ENCODE measurements around the gene COL23A1.

Gene COL23A1

GRCh38 chr5:178350361-178351220 lies 239.6 kb downstream of the COL23A1 start:
- DNase-seq = peak; percentile 19

- DNase-seq = no peak
These were observed 240.4 kb downstream of the COL23A1 start for GRCh38 chr5:178349625-178350353.

- peak; percentile 55 for DNase-seq
These were observed 241.1 kb downstream of the COL23A1 start for GRCh38 chr5:178349075-178349511.

GRCh38 chr5:178348356-178349074 lies 241.7 kb downstream of the COL23A1 start:
- DNase-seq = no peak

- no peak for DNase-seq
These were observed 242.2 kb downstream of the COL23A1 start for GRCh38 chr5:178347956-178348355.

- DNase-seq = peak; percentile 27
These were observed 243.4 kb downstream of the COL23A1 start for GRCh38 chr5:178346607-178347334.

- DNase-seq = no peak
These were observed 246.9 kb downstream of the COL23A1 start for GRCh38 chr5:178343306-178343705.

GRCh38 chr5:178341851-178342140 lies 248.4 kb downstream of the COL23A1 start:
- DNase-seq = no peak

GRCh38 chr5:178341091-178341850 lies 248.9 kb downstream of the COL23A1 start:
- DNase-seq = no peak

- no peak for DNase-seq
These were observed 249.6 kb downstream of the COL23A1 start for GRCh38 chr5:178340637-178341036.

GRCh38 chr5:178340187-178340586 lies 250.0 kb downstream of the COL23A1 start:
- DNase-seq = no peak

- DNase-seq = no peak
These were observed 250.9 kb downstream of the COL23A1 start for GRCh38 chr5:178339272-178339671.

GRCh38 chr5:178338750-178339144 lies 251.4 kb downstream of the COL23A1 start:
- no peak for DNase-seq

- DNase-seq = no peak
These were observed 252.0 kb downstream of the COL23A1 start for GRCh38 chr5:178338126-178338749.

GRCh38 chr5:178337334-178337741 lies 252.9 kb downstream of the COL23A1 start:
- no peak for DNase-seq

GRCh38 chr5:178336889-178337288 lies 253.3 kb downstream of the COL23A1 start:
- peak; percentile 21 for DNase-seq

- DNase-seq = no peak
These were observed 254.7 kb downstream of the COL23A1 start for GRCh38 chr5:178335302-178336030.

- no peak for DNase-seq
These were observed 255.3 kb downstream of the COL23A1 start for GRCh38 chr5:178334861-178335260.

- no peak for DNase-seq
These were observed 256.2 kb downstream of the COL23A1 start for GRCh38 chr5:178333821-178334481.

- no peak for DNase-seq
These were observed 258.0 kb downstream of the COL23A1 start for GRCh38 chr5:178332210-178332641.
